Gastrocnemius medialis (tissue), 4 donors: ENCODE results near the gene NCK2.

Experiments
- CTCF ChIP-seq, 5 experiments: fragments of 450-650 bp in 3 of 5; fragments of 200-600 bp in 2 of 5; sonication (generic) in 2 of 5; IDR thresholded peaks in 4 of 5; conservative IDR thresholded peaks in 1 of 5; 1 replicate in 4 of 5; 2 replicates in 1 of 5; pipeline ENCODE4 v1.5.1; 2016 to 2019; ENCODE audit warnings: antibody characterized with exemption in 5 of 5, mild to moderate bottlenecking in 3 of 5, moderate library complexity in 3 of 5
- POLR2A ChIP-seq, 2 donors: fragments of 450-650 bp; IDR thresholded peaks; one replicate each; pipeline ENCODE4 v1.6.1; 2017; ENCODE audit warnings: antibody characterized with exemption in 2 of 2, mild to moderate bottlenecking in 2 of 2, moderate library complexity in 2 of 2

DNA sequence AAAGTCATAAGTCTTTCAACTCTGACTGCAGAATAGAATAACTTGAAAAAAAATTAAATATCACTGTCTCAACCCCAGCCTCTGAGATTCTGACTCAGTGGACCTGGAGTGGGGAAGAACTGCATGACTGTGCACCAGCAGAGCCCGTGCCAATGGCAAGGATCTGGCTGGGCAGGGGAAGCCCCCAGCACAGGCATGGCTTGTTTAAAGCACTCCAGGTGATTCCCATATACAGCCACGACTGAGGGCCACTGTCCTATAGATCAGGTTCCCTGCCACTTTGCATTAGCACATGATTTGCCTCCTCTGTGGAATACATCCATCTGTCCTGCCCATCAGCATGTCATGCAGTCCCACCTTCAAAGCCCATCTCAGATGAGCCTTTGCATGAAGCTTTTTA lies 45.9 kb upstream of the NCK2 start:
- TF ChIP-seq CTCF (IDR thresholded peaks at IDR 0.05 in 4 of 5, conservative IDR thresholded peaks at IDR 0.05 in 1 of 5) (no peak), POLR2A (IDR thresholded peaks at IDR 0.05) (no peak)
